ENCODE results near the gene BRMS1L. TPM values are rescaled to one million over a fixed set of nuclear protein-coding genes. Genes with fewer than 3 reads are reported as not detected.

BRMS1L gene
- total RNA-seq, 2 donors from 2014 or later, result 9.0 to 9.4 TPM

GRCh38 chr14:35851823-35852222 lies 25.7 kb downstream of the BRMS1L start:
- Histone ChIP-seq H3K27ac (ENCODE audit: low read depth, low read length) (no peak overlapping the region), H3K4me1 (ENCODE audit: control insufficient read depth, insufficient read depth, low read length) (no peaks in the 10 kb centered on the region), H3K9ac (ENCODE audit: extremely low read depth, low read length, poor library complexity, severe bottlenecking) (no peak overlapping the region), H3K4me3 (ENCODE audit: low read length) (no peak overlapping the region), H3K36me3 (ENCODE audit: control insufficient read depth, insufficient read depth, low read length) (peaks cover 18% of the 10 kb centered on the region), H3K9me3 (ENCODE audit: control insufficient read depth, low read length) (peaks cover 11% of the 10 kb centered on the region), H3K27me3 (ENCODE audit: control insufficient read depth, insufficient read depth, low read length, poor library complexity, severe bottlenecking) (no peaks in the 10 kb centered on the region)
- H3K27me3 Mint-ChIP-seq (ENCODE audit: insufficient read depth), result no peaks in the 10 kb centered on the region
- H3K36me3 Mint-ChIP-seq (ENCODE audit: low read depth), result peaks cover 32% of the 10 kb centered on the region
- WGBS, 2 experiments (ENCODE audit: insufficient coverage in 1 of 2, insufficient read length in 1 of 2), result 95 to 100% methylated on average over 2 to 3 of the region's 3 CpGs
- no peak for DNase-seq
- H3K9me3 Mint-ChIP-seq, result peaks cover 10% of the 10 kb centered on the region
- H3K4me3 Mint-ChIP-seq, result no peak overlapping the region
- no peak overlapping the region for H3K27ac Mint-ChIP-seq
- TF ChIP-seq CTCF (conservative IDR thresholded peaks at IDR 0.05), result no peak
- peaks cover 8% of the 10 kb centered on the region for H3K4me1 Mint-ChIP-seq

- Mint-ChIP-seq H3K4me3 (no peak overlapping the region), H3K27ac (no peak overlapping the region), H3K4me1 (peaks cover 11% of the 10 kb centered on the region), H3K9me3 (peaks cover 10% of the 10 kb centered on the region), H3K27me3 (ENCODE audit: insufficient read depth) (no peaks in the 10 kb centered on the region), H3K36me3 (ENCODE audit: low read depth) (peaks cover 32% of the 10 kb centered on the region)
- TF ChIP-seq CTCF (conservative IDR thresholded peaks at IDR 0.05), result no peak
- H3K27me3 ChIP-seq (ENCODE audit: control insufficient read depth, insufficient read depth, low read length, poor library complexity, severe bottlenecking), result no peaks in the 10 kb centered on the region
- peaks cover 13% of the 10 kb centered on the region for H3K36me3 ChIP-seq (ENCODE audit: control insufficient read depth, insufficient read depth, low read length)
- H3K4me3 ChIP-seq (ENCODE audit: low read length), result no peak overlapping the region
- H3K4me1 ChIP-seq (ENCODE audit: control insufficient read depth, insufficient read depth, low read length), result no peaks in the 10 kb centered on the region
- WGBS, 2 experiments (ENCODE audit: insufficient coverage in 1 of 2, insufficient read length in 1 of 2), result 92 to 93% methylated on average over 2 of the region's 2 CpGs
- DNase-seq, result no peak
- no peak overlapping the region for H3K27ac ChIP-seq (ENCODE audit: low read depth, low read length)
- H3K9me3 ChIP-seq (ENCODE audit: control insufficient read depth, low read length), result peaks cover 11% of the 10 kb centered on the region
- no peak overlapping the region for H3K9ac ChIP-seq (ENCODE audit: extremely low read depth, low read length, poor library complexity, severe bottlenecking)
These were observed 27.1 kb downstream of the BRMS1L start for GRCh38 chr14:35853225-35853624.

- Histone ChIP-seq H3K9me3 (ENCODE audit: control insufficient read depth, low read length) (peaks cover 11% of the 10 kb centered on the region), H3K4me1 (ENCODE audit: control insufficient read depth, insufficient read depth, low read length) (no peaks in the 10 kb centered on the region), H3K27me3 (ENCODE audit: control insufficient read depth, insufficient read depth, low read length, poor library complexity, severe bottlenecking) (no peaks in the 10 kb centered on the region), H3K27ac (ENCODE audit: low read depth, low read length) (no peak overlapping the region), H3K9ac (ENCODE audit: extremely low read depth, low read length, poor library complexity, severe bottlenecking) (no peak overlapping the region), H3K36me3 (ENCODE audit: control insufficient read depth, insufficient read depth, low read length) (peaks cover 13% of the 10 kb centered on the region), H3K4me3 (ENCODE audit: low read length) (no peak overlapping the region)
- peaks cover 10% of the 10 kb centered on the region for H3K9me3 Mint-ChIP-seq
- H3K27me3 Mint-ChIP-seq (ENCODE audit: insufficient read depth), result no peaks in the 10 kb centered on the region
- H3K4me3 Mint-ChIP-seq, result no peak overlapping the region
- TF ChIP-seq CTCF (conservative IDR thresholded peaks at IDR 0.05), result no peak
- peaks cover 11% of the 10 kb centered on the region for H3K4me1 Mint-ChIP-seq
- H3K27ac Mint-ChIP-seq, result no peak overlapping the region
- 83 to 95% methylated on average over 1 of the region's 1 CpG for WGBS, 2 experiments (ENCODE audit: insufficient coverage in 1 of 2, insufficient read length in 1 of 2)
- no peak for DNase-seq
- peaks cover 26% of the 10 kb centered on the region for H3K36me3 Mint-ChIP-seq (ENCODE audit: low read depth)
These were observed 28.6 kb downstream of the BRMS1L start for GRCh38 chr14:35854696-35855270.
